AG09309 (cell line): ENCODE results near the gene FCGR3A.
"Not testable (repeated sequence)": the region's sequence is repeated elsewhere in the genome, so short reads cannot be mapped to it uniquely, and the experiment has no call there.

Experiments
- DNase-seq: peaks from one replicate; pipeline ENCODE4 v3.0.0-alpha.2; 2010; ENCODE audit warnings: low read depth
- H3K4me3 ChIP-seq: 2 replicates; pipeline ENCODE4 v1.5.1; 2011; ENCODE audit warnings: mild to moderate bottlenecking, low read depth, low read length, moderate library complexity; ENCODE audit not compliant: control insufficient read depth
- TF ChIP-seq, protein P1 (sequence below): IDR thresholded peaks from 2 replicates; pipeline ENCODE4 v1.5.1; 2011; ENCODE audit warnings: mild to moderate bottlenecking, low read depth, low read length, inconsistent platforms; ENCODE audit not compliant: insufficient read depth, control insufficient read depth; ENCODE audit errors: missing control alignments

The FCGR3A gene

DNA sequence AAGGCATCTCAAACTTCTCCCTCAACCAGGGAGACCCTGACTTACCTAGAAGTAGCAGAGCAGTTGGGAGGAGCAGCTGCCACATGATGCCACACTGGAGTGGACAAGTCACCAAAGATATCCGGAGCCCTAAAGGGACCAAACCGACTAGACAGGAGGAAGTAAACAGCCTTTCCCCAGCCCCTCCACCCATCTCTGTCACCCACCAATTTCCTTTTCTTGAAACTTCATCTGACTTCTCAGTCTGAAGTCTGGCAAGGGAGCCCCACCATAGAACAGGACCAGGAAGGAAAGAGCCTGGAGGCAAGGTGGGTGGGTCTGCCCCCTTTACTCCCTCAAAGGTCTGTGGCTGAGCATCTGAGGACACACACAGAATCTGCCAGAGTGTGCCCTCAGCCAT is at the start of gene FCGR3A:
TSS of gene FCGR3A (minus strand) at position 167 of the 400 bp plus-strand sequence. CDS start at position 85, 82 bp downstream.
- no peak for DNase-seq
- no peak within 1 kb of the TSS for H3K4me3 ChIP-seq
- TF ChIP-seq, protein P1, sequence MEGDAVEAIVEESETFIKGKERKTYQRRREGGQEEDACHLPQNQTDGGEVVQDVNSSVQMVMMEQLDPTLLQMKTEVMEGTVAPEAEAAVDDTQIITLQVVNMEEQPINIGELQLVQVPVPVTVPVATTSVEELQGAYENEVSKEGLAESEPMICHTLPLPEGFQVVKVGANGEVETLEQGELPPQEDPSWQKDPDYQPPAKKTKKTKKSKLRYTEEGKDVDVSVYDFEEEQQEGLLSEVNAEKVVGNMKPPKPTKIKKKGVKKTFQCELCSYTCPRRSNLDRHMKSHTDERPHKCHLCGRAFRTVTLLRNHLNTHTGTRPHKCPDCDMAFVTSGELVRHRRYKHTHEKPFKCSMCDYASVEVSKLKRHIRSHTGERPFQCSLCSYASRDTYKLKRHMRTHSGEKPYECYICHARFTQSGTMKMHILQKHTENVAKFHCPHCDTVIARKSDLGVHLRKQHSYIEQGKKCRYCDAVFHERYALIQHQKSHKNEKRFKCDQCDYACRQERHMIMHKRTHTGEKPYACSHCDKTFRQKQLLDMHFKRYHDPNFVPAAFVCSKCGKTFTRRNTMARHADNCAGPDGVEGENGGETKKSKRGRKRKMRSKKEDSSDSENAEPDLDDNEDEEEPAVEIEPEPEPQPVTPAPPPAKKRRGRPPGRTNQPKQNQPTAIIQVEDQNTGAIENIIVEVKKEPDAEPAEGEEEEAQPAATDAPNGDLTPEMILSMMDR = no peak

DNA sequence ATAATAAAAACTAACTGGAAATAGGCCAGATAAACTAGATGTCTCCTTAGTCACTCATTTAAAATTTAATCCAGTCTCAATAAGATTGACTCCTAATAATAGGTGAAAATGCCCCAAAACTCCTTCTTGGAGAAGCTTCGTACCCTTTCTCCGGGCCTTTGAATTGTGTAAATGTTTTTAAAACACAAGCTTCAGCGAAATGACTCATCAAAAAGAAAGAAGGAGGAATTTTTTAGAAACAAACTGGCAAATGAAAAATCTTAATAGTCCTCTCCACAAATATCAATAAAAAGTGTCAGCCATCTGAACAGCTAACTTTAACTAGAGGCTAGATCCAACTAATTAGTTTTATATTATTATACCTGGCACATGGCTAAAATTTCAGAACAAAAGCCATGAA is 47.5 kb upstream of the FCGR3A start:
- H3K4me3 ChIP-seq, DNase-seq: not testable (repeated sequence)

DNA sequence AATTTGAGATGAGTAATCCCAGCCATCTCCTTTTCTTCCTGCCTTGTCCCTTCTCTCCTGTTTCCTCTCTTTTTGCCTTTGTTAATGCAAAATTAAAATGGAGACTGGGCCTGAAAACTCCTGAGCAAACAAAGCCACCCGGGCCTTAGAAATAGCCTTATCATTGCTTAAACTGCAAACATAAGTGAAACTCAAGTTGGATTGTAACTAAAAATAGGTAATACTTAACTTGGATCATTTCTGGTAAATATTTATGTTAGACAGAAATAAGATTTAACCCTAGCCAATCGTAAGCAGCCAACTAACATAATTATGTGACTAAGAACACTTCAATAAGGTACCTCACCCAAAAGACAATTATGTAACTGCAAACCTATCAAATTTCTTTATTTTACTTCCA is 46.0 kb upstream of the FCGR3A start:
- not testable (repeated sequence) for DNase-seq, H3K4me3 ChIP-seq

DNA sequence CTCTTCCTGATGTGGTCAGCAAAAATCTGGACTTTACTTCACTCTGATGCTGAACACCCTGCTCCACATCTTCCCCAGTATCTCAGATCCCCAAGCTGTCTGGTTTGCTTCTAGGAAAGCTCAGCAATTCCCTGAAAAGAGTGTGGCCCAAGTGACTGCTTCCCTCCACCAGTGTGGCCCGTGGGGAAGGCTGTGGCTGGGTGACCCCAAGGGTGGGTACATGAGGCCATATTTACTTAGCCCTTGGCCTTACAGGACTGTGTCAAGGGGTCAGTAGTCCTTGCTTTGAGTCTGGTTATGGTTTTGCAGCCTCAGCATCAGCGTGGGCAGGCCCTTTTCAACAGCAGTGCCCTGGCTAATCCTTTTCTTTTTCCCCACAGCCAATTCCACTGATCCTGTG is 45.6 kb upstream of the FCGR3A start:
- DNase-seq, H3K4me3 ChIP-seq: not testable (repeated sequence)

DNA sequence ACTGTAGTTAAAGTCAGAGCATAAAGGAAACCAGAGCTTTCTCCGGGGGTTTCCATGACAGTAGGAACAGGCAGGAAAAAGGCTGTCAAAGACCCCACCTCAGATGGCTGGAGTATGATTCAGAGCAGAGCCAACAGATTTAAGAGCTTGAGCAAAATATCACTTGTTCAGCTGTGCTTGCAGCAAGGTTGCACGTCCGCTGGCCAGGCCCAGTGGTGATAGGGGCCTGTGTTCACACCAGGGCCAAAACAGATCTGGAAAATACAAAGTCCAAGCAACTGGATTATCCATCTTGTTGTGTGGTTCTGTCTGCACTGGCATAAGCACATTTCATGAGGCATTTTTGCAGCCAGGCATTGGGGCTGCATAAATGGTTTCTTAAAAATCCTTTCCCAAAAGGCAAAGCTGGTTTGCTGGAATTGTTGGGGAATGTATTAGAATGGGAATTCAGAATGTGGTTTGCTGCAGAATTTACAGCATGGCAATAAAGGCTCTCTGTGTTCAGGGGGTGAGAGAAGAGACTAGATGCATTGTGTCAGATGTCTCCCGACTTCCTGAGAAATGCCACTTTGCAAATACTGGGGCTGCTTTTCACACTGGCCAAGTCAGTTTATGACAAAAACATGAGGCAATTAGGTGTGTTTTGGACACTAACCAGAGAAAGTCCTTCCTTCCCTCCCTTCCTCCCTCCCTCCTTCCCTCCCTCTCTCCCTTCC is 44.8 kb upstream of the FCGR3A start:
- DNase-seq, H3K4me3 ChIP-seq: not testable (repeated sequence)

DNA sequence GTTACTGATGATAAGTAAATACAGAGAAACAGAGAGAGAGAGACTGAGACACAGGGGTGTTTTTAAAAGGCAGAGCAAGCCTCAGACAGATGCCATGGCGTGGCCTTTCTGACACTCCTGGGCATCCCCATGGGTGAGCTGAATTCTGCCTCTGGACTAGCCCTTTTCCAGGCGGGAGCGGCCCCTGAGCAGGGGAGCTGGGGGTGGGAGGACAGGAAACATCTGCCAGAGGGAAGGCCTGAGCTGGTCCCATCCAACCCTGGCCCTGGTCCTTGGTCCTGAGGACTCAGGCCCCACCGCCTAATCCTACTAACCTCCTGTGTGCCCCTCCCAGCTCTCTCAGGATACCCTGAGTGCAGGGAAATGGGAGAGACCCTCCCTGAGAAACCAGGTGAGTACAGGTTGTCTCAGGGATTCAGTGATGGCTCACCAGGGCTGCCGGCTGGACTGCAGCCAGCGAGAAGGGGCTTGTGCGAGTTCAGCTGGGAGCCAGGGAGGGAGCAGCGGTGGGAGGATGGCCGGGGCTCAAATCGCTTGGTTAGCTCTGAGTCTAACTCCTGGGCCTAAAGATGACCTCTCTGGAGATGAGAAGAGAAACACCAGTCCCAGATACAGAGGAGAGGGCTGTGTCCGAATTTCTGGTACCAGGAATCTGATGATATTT is 43.6 kb upstream of the FCGR3A start:
- H3K4me3 ChIP-seq, DNase-seq: not testable (repeated sequence)

DNA sequence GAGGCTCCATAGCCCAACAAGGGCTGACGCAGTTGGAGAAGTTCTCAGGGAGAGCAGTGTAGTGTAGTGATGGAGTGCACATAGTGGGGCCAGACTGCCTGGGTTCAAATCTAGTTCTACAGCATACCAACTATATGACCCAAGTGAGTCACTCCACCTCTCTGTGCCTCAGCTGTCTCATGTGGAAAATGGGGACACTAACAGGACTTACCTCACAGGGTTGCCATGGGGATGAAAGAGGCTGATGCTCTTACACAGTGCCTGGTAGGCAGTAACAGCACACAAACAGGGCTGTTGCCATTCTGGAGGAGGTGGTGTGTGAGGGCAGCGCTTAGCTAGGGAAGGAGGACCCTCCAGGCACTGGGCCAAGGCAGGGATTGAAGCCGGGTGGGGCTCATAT is 43.0 kb upstream of the FCGR3A start:
- DNase-seq, H3K4me3 ChIP-seq: not testable (repeated sequence)

DNA sequence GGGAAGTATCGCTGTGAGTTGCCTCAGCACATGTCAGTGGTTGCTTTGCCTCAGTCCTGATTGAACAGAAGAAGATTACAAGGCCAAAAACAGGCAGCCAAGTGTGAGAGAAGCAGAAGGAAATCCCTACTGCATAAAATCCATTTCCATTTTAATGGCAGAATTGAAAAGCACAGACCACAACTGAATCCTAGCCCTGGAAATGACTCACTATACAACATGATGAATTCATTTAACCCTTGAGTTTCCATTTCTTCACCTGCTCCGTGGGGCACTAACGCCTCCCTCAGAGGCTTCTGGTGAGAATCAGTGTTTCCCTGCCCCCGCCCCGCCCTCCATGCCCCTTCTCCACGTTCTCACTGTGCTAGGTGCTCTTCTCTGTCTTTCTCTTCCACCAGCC is 40.3 kb upstream of the FCGR3A start:
- H3K4me3 ChIP-seq, DNase-seq: not testable (repeated sequence)

DNA sequence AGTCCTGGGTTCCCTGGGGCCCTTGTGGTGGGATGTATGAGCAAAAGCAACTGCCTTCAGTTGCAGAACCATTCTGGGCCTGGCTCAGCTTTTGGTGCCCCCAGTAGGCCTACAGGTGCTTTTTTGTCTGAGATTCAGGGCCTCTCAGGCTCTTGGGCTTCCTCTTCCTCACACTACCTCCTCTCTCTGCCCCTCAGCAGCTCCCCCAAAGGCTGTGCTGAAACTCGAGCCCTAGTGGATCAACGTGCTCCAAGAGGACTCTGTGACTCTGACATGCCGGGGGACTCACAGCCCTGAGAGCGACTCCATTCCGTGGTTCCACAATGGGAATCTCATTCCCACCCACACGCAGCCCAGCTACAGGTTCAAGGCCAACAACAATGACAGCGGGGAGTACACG is 39.7 kb upstream of the FCGR3A start:
- DNase-seq, H3K4me3 ChIP-seq: not testable (repeated sequence)

DNA sequence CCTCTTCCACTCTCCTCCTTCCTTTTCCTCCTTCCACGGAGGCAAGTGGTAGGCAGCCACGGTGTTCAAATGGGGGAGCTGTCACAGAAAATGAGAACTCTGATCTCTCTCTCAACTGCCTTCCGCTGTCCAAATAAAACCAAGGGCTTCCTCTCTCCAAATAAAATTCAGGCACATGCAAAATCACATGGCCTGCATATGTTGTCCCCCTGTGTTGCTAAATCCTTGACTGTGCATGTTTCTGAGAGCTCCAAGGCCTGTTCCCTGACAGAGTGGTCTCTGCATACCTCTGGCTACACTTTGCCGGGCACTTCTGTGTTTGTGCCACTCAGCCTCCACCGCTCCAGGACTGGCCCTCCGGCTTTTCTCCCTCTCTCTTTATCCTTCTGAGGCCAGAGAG is 39.0 kb upstream of the FCGR3A start:
- H3K4me3 ChIP-seq, DNase-seq: not testable (repeated sequence)

DNA sequence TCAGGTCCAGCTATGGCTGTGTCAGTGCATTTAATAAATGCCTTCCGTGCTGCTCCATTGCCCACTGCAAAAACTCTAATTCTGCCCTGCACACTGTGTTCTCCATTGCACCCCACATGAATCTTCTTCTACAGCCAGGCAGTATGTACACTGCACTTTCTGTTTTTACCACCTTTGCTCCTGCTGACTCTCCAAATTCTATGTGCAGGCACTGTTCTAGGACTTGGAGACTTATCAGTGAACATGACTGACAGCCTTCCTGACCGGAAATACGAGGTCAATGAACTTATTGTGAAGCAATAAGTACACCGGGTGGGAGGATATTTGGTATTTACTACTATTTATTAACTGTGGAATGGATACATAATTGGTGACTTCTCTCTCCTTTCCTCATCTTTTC is 33.3 kb upstream of the FCGR3A start:
- not testable (repeated sequence) for DNase-seq, H3K4me3 ChIP-seq

DNA sequence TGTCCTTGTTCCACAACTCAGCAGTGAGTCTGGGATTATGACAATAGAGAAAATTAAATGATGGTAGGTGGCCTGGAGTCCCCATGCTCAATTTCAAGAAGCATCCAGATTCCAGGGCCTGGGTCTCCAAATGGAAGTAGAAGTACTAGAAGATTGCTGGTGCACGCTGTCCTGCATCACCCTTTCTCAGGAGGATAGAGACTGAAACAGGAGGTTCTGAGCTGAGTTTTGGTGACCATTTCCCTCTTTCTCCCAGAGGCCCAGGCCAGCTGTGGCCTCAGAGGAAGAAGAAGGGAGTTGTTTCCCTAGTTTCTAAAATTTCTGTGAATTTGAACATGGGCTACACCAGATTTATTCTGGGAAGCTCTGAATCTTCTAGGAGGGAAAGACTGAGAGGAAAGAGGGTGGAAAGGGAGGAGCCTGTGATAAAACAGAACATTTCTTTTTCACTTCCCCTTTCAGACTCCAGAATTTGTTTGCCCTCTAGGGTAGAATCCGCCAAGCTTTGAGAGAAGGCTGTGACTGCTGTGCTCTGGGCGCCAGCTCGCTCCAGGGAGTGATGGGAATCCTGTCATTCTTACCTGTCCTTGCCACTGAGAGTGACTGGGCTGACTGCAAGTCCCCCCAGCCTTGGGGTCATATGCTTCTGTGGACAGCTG is 31.4 kb upstream of the FCGR3A start:
- H3K4me3 ChIP-seq = not testable (repeated sequence)

DNA sequence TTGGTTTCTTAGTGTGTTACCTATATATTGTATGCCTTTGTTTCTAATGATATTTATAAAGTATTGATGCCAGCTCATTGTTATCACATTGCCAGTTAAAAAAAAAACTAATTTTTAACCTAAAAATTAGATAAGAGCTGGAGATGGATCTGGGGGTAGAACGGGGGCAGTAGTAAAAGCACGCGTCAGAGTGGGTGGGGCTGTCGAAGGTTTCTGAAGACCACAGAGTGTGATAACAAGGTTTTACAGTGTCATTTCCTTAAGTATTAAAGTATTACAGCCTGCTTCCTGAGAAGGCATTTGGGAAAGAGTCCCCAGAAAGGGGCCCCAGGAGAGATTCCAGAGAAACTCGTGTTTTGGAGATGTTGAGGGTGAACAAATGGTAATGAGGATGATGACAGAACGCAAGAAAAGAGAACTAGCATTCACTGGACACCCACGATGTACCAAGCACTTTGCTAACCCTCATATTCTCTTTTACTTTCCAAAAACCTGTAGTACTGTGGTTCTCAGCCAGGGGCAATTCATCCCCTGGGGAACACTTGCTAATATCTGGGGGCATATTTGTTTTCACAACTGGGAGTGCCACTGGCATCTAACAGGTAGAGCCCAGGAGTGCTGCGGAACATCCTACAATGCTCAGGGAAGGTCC is 30.4 kb upstream of the FCGR3A start:
- DNase-seq, H3K4me3 ChIP-seq: not testable (repeated sequence)

More for the DNA sequence above, 31.4 kb upstream of the FCGR3A start:
- not testable (repeated sequence) for DNase-seq

DNA sequence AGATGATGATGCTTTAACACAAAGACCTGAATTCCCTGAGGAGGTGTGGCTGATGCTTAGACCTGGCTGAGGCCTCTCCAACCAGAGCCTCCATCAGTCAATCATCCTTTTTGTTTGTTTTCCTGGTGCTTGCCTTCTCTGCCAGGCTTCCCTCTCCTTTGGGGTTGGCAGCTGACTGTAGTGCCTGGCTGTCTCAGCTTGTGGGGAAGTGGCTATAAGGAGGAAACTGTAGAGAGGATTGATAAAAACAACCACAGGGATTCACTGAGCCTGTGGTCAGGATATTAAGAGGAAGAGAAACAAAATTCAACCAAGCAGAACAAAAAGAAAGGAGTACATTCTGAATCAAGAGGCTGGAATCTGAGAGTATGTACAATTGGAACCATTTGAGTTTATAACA is 27.1 kb upstream of the FCGR3A start:
- not testable (repeated sequence) for H3K4me3 ChIP-seq, DNase-seq

DNA sequence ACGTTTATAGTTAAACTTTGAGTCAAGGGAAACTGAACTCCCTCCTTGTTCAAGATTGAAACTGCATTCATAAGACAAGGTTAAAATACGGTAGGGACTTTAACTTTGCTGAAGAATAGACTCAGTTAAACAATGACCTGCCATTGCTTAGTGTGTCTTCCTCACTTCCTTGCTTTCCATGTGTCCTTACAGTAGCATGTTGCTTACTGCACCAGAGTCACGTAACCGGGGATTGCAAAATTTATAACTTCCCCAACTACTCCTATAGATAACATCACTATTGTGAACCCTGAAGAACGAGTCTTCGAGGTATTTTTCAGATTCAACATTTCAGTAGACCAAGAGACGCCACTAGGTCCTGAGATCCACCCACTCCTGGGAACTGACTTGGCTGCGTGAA is 22.1 kb upstream of the FCGR3A start:
- H3K4me3 ChIP-seq, DNase-seq: not testable (repeated sequence)

DNA sequence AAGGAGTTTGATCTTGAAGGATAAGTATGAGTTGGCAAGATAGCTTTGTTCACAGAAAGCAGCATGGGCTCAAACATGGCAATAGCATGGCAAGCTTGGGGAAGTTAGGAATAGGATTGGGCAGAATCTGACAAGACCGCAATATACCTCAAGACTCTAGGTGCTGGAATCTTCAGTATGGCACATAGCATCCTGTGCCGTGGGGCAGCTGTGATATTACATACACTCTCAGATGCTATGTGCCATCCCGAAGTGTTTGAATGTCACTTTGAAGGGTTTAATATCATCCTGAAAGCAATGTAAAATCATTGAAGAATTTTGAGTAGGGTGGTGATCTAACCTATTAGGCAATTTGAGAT is 17.0 kb upstream of the FCGR3A start:
- not testable (repeated sequence) for H3K4me3 ChIP-seq, DNase-seq

DNA sequence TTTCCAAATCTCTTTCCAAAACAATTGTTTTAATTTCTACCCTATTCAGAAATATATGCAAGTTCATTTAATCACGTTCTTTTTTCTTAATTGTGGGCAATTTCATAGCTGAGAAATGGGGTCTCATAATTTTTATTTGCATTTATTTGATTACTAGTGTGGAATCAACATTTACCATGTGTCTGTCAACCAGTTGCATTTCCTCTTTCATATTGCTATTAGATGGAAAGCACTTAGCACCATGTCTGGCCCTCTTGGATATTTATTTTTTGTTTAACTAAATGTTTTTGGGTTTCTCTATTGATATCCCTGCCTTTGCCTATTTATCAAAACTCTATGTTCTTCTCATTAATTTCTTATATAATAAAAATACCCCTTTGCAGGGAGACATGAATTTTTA is 13.9 kb upstream of the FCGR3A start:
- H3K4me3 ChIP-seq, DNase-seq: not testable (repeated sequence)
